Thyroid gland (tissue), 4 donors: ENCODE results near the gene DHX34.

Source experiments
- CTCF ChIP-seq, 6 experiments: fragments of 200-600 bp in 3 of 6; fragments of 450-650 bp in 3 of 6; sonication (generic) in 3 of 6; IDR thresholded peaks; one replicate each; pipeline ENCODE4 v1.5.1; 2016 to 2019; ENCODE audit warnings: antibody characterized with exemption in 6 of 6, mild to moderate bottlenecking in 2 of 6, inconsistent platforms in 1 of 6, moderate library complexity in 1 of 6
- POLR2A ChIP-seq, 2 donors: fragments of 450-650 bp; IDR thresholded peaks; one replicate each; pipeline ENCODE4 v1.6.1; 2017; ENCODE audit warnings: antibody characterized with exemption in 2 of 2, mild to moderate bottlenecking in 2 of 2, moderate library complexity in 1 of 2

DNA sequence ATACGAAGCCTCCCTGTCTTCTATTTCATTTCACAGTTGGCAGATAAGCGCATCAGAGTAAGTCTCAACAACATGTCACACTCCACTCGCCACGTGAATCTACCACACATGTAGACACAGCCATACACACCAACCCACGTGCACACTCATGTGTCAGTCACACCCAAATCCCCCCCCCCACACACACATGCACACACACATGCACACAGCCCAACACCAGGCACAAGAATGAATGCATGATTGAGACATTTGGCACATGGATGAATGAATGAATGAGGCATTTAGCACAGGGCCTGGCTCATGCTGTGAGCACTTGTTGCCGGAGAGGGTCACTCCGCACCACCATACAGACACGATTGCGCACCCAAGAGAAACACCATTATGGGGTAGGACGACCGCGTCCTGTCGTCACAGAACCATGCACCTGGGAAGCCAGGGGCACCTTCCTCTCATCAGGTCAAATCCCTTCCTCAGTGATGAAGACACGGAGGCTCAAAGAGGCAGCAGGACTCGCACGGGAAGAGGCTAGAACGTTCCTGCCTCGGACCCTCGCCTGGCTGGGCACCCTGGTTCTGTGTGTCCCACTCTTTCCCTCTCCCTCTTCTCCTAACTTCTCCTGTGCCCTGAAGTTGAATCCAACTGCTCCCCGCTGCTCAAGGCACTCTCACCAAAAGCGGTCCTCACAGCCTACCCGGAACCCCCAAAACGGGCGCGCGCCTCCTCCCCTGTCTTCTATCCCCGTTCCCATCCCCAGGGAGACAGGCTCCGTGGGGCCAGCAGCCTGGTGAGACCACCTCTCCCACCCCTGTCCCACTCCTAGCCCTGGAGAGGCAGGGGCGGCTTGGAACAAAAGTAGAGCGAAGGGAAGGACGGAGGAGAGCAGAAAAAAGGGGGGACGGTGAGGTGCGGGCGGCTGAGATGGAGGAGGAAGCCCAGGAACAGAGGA lies 68.9 kb downstream of the DHX34 start:
- TF ChIP-seq CTCF (IDR thresholded peaks at IDR 0.05), result no peak
- no peak for TF ChIP-seq POLR2A (IDR thresholded peaks at IDR 0.05)
